Activated CD4-positive, alpha-beta memory T cell treated with anti-CD3 and anti-CD28 coated beads for 36 hours (primary cell): ENCODE measurements around the gene EN1. TPM values are rescaled to one million over a fixed set of nuclear protein-coding genes. Genes with fewer than 3 reads are reported as not detected.

Experiments
- CTCF ChIA-PET: fragments of 350-600 bp; sonication (Branson Sonifier 250); formaldehyde crosslinking; loops from one replicate; lab custom pipeline; 2021; ENCODE audit warnings: antibody characterized with exemption, inconsistent platforms; lab: Charles Lee
- POLR2A ChIA-PET: fragments of 350-600 bp; sonication (Branson Sonifier 250); formaldehyde crosslinking; loops from one replicate; lab custom pipeline; 2021; ENCODE audit warnings: antibody characterized with exemption; lab: Charles Lee
- DNase-seq: peaks from one replicate; pipeline ENCODE4 v3.0.0-alpha.2; 2020
- H3K27ac Mint-ChIP-seq: one replicate; pipeline ENCODE4 v1.8.0; 2021; ENCODE audit warnings: mixed read lengths
- H3K27me3 Mint-ChIP-seq: one replicate; pipeline ENCODE4 v1.8.0; 2021; ENCODE audit warnings: mixed read lengths
- H3K36me3 Mint-ChIP-seq: one replicate; pipeline ENCODE4 v1.8.0; 2021; ENCODE audit warnings: mixed read lengths
- H3K4me1 Mint-ChIP-seq: one replicate; pipeline ENCODE4 v1.8.0; 2021; ENCODE audit warnings: low read depth, mixed read lengths
- H3K4me3 Mint-ChIP-seq: one replicate; pipeline ENCODE4 v1.8.0; 2021; ENCODE audit warnings: mild to moderate bottlenecking, mixed read lengths
- H3K9me3 Mint-ChIP-seq: one replicate; pipeline ENCODE4 v1.8.0; 2021; ENCODE audit warnings: mixed read lengths
- intact Hi-C: fragments of 100-400 bp; cut with micrococcal nuclease; formaldehyde crosslinking; loops from one replicate; pipeline ENCODE4 v1.15.1; 2023
- total RNA-seq, 2 experiments: library from RNA; stranded (reverse); gene quantifications; one replicate each; pipeline ENCODE4 v1.2.3, GENCODE V29; 2021

The EN1 gene
- total RNA-seq, 2 experiments from 2014 or later = not detected

DNA sequence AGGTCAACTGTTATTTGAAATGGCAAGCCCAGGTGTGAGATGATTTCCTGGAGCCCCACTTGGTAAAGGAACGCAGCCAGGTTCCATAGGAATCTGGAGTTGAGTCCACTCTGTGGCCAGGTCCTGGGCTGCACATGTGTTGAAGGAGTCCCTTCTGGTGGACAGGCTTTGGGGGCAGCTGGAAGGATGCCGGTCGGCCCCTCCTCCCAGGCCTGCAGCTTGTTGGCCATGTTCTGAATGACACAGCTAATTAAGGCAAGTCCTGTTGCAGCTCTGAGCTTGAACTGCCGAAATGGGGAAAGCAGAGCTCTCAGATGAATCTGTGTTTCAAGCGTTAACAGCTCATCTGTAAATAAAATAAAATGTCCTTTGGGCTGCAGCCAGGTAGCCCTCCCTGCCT is 23.8 kb downstream of the EN1 start:
- ChIA-PET CTCF (no interaction called here), POLR2A (no interaction called here)
- Mint-ChIP-seq H3K9me3 (no peaks in the 10 kb centered on the region), H3K27me3 (peaks cover 38% of the 10 kb centered on the region), H3K4me1 (no peaks in the 10 kb centered on the region), H3K27ac (no peak overlapping the region), H3K4me3 (no peak overlapping the region), H3K36me3 (no peaks in the 10 kb centered on the region)
- intact Hi-C loops = no loop called here
- no peak for DNase-seq

GRCh38 chr2:118822572-118822971 is 24.9 kb downstream of the EN1 start:
- POLR2A ChIA-PET = no interaction called here
- H3K4me1 Mint-ChIP-seq = no peaks in the 10 kb centered on the region

GRCh38 chr2:118822015-118822414 is 25.4 kb downstream of the EN1 start:
- Mint-ChIP-seq H3K4me3 (no peak overlapping the region), H3K4me1 (no peaks in the 10 kb centered on the region), H3K36me3 (no peaks in the 10 kb centered on the region), H3K27ac (no peak overlapping the region), H3K27me3 (peaks cover 42% of the 10 kb centered on the region), H3K9me3 (no peaks in the 10 kb centered on the region)
- ChIA-PET POLR2A (no interaction called here), CTCF (no interaction called here)
- intact Hi-C loops = no loop called here
- no peak for DNase-seq

More at GRCh38 chr2:118822572-118822971, 24.9 kb downstream of the EN1 start:
- H3K4me3 Mint-ChIP-seq = no peak overlapping the region
- peaks cover 41% of the 10 kb centered on the region for H3K27me3 Mint-ChIP-seq
- H3K9me3 Mint-ChIP-seq = no peaks in the 10 kb centered on the region
- CTCF ChIA-PET = no interaction called here
- intact Hi-C loops = no loop called here
- no peaks in the 10 kb centered on the region for H3K36me3 Mint-ChIP-seq
- H3K27ac Mint-ChIP-seq = no peak overlapping the region
- no peak for DNase-seq

GRCh38 chr2:118817469-118817868 is 30.0 kb downstream of the EN1 start:
- no peaks in the 10 kb centered on the region for H3K9me3 Mint-ChIP-seq
- H3K27ac Mint-ChIP-seq = no peak overlapping the region
- POLR2A ChIA-PET = no interaction called here
- DNase-seq = no peak
- intact Hi-C loops = no loop called here
- CTCF ChIA-PET = no interaction called here
- no peaks in the 10 kb centered on the region for H3K36me3 Mint-ChIP-seq
- H3K4me1 Mint-ChIP-seq = no peaks in the 10 kb centered on the region
- no peak overlapping the region for H3K4me3 Mint-ChIP-seq
- H3K27me3 Mint-ChIP-seq = peaks cover 50% of the 10 kb centered on the region

DNA sequence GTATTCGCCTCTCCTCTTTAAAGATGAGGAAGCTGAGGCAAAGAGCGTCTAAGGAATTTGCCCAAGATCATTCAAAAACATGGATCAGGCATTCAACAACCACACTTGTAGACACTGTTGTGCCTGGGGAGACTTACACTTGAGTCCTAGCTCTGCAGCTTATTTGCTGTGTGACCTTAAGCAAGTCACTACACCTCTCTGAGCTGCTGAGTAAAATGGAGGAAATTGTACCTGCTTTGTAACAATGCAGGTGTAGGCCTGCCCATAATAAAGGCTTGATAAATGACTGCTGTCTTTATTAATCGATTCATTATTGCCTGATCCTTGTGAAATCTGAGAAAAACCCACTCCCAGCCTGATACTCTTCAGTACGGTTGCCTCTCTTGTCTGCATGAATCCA is 30.8 kb downstream of the EN1 start:
- no peaks in the 10 kb centered on the region for H3K9me3 Mint-ChIP-seq
- DNase-seq = no peak
- H3K4me3 Mint-ChIP-seq = no peak overlapping the region
- ChIA-PET CTCF (no interaction called here), POLR2A (no interaction called here)
- H3K36me3 Mint-ChIP-seq = no peaks in the 10 kb centered on the region
- no peaks in the 10 kb centered on the region for H3K4me1 Mint-ChIP-seq
- H3K27ac Mint-ChIP-seq = no peak overlapping the region
- peaks cover 50% of the 10 kb centered on the region for H3K27me3 Mint-ChIP-seq
- intact Hi-C loops = no loop called here

- Mint-ChIP-seq H3K27ac (no peak overlapping the region), H3K36me3 (no peaks in the 10 kb centered on the region), H3K4me1 (no peaks in the 10 kb centered on the region), H3K4me3 (no peak overlapping the region), H3K27me3 (peaks cover 45% of the 10 kb centered on the region), H3K9me3 (no peaks in the 10 kb centered on the region)
- CTCF ChIA-PET = interaction anchor here (1.1 kb wide), 1 partner anchor 40 kb away, joined by 3 read pairs; no protein-coding TSS in a partner anchor
- no peak for DNase-seq
- POLR2A ChIA-PET = no interaction called here
- intact Hi-C loops = no loop called here
Measured at GRCh38 chr2:118815731-118816130, 31.7 kb downstream of the EN1 start.

GRCh38 chr2:118815314-118815713 is 32.1 kb downstream of the EN1 start:
- CTCF ChIA-PET = interaction anchor here (1.1 kb wide), 1 partner anchor 40 kb away, joined by 3 read pairs; no protein-coding TSS in a partner anchor
- DNase-seq = no peak
- intact Hi-C loops = no loop called here
- no peaks in the 10 kb centered on the region for H3K4me1 Mint-ChIP-seq
- H3K4me3 Mint-ChIP-seq = no peak overlapping the region
- POLR2A ChIA-PET = no interaction called here
- H3K27ac Mint-ChIP-seq = no peak overlapping the region
- no peaks in the 10 kb centered on the region for H3K9me3 Mint-ChIP-seq
- H3K27me3 Mint-ChIP-seq = peaks cover 43% of the 10 kb centered on the region
- H3K36me3 Mint-ChIP-seq = no peaks in the 10 kb centered on the region

DNA sequence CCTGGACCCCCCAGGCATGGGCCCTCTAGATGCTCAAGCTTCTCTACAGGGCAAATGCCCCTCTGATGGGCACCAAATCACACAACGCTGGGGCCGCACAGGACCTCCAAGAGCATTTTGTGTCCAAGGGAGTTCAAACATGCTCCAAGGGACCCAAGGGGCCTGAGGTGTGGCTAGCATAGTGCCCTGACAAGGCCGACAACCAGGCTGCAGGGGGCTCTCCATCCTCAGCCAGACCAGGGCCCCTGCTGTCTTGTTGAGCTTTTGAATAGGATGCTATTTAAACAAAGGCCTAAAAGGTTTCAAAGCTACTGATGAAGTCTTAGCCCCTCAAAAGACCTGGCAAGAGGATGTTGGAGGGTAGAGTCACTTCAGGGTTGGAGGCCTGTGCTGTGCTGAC is 33.1 kb downstream of the EN1 start:
- peaks cover 43% of the 10 kb centered on the region for H3K27me3 Mint-ChIP-seq
- H3K4me1 Mint-ChIP-seq = no peaks in the 10 kb centered on the region
- intact Hi-C loops = no loop called here
- no peaks in the 10 kb centered on the region for H3K36me3 Mint-ChIP-seq
- ChIA-PET POLR2A (no interaction called here), CTCF (no interaction called here)
- DNase-seq = no peak
- H3K9me3 Mint-ChIP-seq = no peaks in the 10 kb centered on the region
- H3K27ac Mint-ChIP-seq = no peak overlapping the region
- no peak overlapping the region for H3K4me3 Mint-ChIP-seq

DNA sequence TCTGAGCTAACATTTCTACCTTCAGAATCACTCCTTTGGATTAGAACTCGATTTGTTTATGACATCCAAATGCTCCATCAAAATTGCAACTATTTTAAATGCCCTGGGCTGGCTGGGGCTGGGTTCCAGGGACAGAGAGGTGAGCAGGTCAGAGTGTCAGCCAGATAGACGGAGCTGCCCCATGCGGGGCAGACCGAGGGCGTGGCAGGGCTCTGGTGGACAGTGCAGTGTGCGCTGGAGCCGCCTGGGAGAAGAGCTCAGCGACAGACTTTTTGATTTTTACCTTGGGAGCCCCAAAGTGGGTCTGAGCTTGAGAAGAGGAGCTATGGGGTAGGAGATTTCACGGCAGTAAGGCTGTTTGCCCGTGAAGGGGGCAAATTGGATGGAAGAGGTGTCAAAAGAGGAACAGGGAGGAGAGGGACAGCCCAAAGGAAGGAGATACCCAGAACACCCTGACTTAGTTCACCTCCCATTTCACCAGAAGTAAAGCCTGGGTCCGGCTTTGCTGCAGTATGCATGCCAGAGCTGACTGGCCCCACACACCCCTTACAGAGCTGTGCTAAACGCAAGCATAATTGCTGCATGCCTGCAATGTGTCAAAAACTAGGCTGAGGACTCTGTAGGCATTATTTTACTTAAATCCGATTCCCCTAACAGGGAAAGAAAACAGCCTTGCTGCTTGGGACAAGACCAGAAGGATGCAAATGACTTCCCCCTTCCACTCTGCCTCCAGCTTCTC is 33.7 kb downstream of the EN1 start:
- POLR2A ChIA-PET = no interaction called here
- Mint-ChIP-seq H3K9me3 (no peaks in the 10 kb centered on the region), H3K4me3 (no peak overlapping the region), H3K27me3 (peaks cover 45% of the 10 kb centered on the region), H3K27ac (no peak overlapping the region), H3K4me1 (no peaks in the 10 kb centered on the region), H3K36me3 (no peaks in the 10 kb centered on the region)
- DNase-seq = no peak
- CTCF ChIA-PET = no interaction called here
- intact Hi-C loops = no loop called here

DNA sequence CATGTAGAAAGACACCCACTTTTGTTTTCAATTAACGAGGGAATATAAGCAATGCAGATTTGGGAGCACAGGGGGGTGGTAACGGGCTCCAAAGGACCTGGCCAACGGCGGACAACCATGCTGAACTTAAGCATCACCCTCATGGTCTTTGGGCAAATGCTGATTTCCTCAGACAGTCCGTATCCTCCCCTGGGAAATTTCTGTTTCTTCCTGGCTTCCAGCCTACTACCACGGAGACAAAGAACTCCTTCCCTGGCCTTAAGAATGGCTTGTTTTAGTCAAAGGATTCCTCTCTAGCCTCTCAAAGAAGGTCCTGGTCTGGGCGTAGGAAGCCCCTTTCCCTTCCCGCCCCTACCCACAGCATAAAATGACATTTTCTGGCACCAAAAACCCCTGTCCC is 34.3 kb downstream of the EN1 start:
- intact Hi-C loops = no loop called here
- ChIA-PET POLR2A (no interaction called here), CTCF (no interaction called here)
- Mint-ChIP-seq H3K27me3 (peaks cover 39% of the 10 kb centered on the region), H3K4me1 (peaks cover 3% of the 10 kb centered on the region), H3K27ac (no peak overlapping the region), H3K9me3 (no peaks in the 10 kb centered on the region), H3K4me3 (no peak overlapping the region), H3K36me3 (no peaks in the 10 kb centered on the region)
- no peak for DNase-seq

DNA sequence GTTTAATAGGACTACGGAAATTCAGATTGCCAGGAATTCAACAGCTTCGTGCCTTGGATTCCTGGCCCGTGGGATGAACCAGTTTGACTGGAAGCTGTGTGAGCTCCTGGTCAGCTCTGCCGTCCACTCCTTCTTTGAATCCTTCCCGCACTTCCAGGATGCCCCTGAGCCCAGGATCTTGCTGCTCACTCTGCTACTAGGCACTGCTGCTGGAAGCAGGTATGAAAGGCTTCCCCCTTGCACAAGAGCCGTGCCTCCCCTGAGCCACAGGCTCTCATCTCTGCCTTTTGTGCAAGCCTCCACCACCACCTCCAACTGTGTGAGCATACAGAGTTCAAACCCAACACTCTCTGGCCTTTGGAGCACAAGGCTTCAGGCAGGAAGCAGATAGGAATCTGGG is 34.9 kb downstream of the EN1 start:
- POLR2A ChIA-PET = no interaction called here
- Mint-ChIP-seq H3K27ac (no peak overlapping the region), H3K27me3 (peaks cover 40% of the 10 kb centered on the region), H3K4me3 (no peak overlapping the region), H3K9me3 (no peaks in the 10 kb centered on the region), H3K36me3 (no peaks in the 10 kb centered on the region), H3K4me1 (peaks cover 4% of the 10 kb centered on the region)
- intact Hi-C loops = no loop called here
- DNase-seq = no peak
- CTCF ChIA-PET = no interaction called here

DNA sequence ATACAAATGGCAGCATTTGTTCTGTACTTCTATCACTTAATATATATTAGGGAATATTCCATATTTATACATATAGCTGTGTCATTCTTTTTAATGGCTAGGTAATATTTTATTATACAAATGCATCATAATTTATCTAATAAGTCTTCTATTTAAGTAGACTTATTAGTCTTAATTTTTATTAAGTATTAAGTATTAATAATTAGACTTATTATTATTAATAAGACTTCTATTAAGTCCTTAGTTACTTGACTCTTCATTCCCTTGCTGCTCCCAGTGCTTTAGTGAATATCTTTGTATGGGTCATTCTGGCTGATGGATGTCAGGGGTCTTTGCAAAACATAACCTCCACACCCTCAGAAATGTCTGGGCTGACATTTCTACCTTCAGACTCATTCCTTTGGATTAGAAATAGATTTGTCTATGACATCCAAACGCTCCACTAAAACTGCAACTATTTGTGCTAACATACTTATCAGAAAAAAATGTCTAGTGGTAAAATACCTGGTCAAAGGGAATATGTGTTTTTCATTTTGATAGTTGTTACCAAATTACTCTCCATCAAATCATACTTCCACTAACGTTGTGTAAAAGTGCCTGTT is 35.8 kb downstream of the EN1 start:
- ChIA-PET CTCF (no interaction called here), POLR2A (no interaction called here)
- H3K36me3 Mint-ChIP-seq = no peaks in the 10 kb centered on the region
- H3K27me3 Mint-ChIP-seq = peaks cover 40% of the 10 kb centered on the region
- no peak overlapping the region for H3K27ac Mint-ChIP-seq
- intact Hi-C loops = no loop called here
- H3K9me3 Mint-ChIP-seq = no peaks in the 10 kb centered on the region
- H3K4me1 Mint-ChIP-seq = peaks cover 4% of the 10 kb centered on the region
- H3K4me3 Mint-ChIP-seq = no peak overlapping the region
- no peak for DNase-seq

DNA sequence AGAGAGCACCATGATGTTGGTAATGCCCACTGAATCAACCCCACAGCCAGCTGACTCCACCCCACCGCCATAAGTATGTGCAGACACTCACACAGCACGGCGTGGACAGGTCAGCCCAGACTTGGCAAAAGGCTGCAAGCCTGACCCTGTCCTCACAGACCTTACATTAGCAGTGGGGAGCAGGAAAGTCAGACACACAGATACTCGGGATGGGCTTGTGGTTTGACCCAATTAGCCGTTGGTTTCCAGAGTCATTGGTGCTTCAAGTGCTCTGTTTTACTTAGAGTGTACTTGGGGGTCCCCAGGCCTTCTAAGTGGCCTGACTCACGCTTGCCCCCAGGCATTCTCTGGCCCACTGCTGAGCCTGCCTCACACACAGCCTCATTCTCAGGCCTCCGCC is 36.7 kb downstream of the EN1 start:
- no peak for DNase-seq
- intact Hi-C loops = no loop called here
- H3K36me3 Mint-ChIP-seq = no peaks in the 10 kb centered on the region
- peaks cover 35% of the 10 kb centered on the region for H3K27me3 Mint-ChIP-seq
- no peaks in the 10 kb centered on the region for H3K9me3 Mint-ChIP-seq
- H3K4me1 Mint-ChIP-seq = peaks cover 4% of the 10 kb centered on the region
- ChIA-PET POLR2A (no interaction called here), CTCF (no interaction called here)
- no peak overlapping the region for H3K27ac Mint-ChIP-seq
- no peak overlapping the region for H3K4me3 Mint-ChIP-seq
